Prostate gland (tissue), 2 donors: Measurements from ENCODE around the gene L1CAM.

Experiments used
- CTCF ChIP-seq, 4 experiments: fragments of 200-600 bp in 2 of 4; fragments of 450-650 bp in 2 of 4; sonication (generic) in 2 of 4; IDR thresholded peaks; 1 replicate in 3 of 4; 2 replicates in 1 of 4; pipeline ENCODE4 v1.5.1; 2016 to 2019; ENCODE audit warnings: antibody characterized with exemption in 4 of 4, mild to moderate bottlenecking in 2 of 4, moderate library complexity in 2 of 4
- POLR2A ChIP-seq: fragments of 450-650 bp; IDR thresholded peaks from one replicate; pipeline ENCODE4 v1.6.1; 2016; ENCODE audit warnings: antibody characterized with exemption, mild to moderate bottlenecking
- POLR2AphosphoS5 ChIP-seq: sonication (generic); formaldehyde crosslinking; IDR thresholded peaks from one replicate; pipeline ENCODE4 v1.6.1; 2017; ENCODE audit warnings: antibody characterized with exemption

GRCh38 chrX:153812220-153812619 is 73.8 kb downstream of the L1CAM start:
- TF ChIP-seq CTCF (IDR thresholded peaks at IDR 0.05) (no peak), POLR2A (no peak), POLR2AphosphoS5 (no peak)
